ENCODE results near the gene TLE4. TPM values are rescaled to one million over a fixed set of nuclear protein-coding genes. Genes with fewer than 3 reads are reported as not detected.

The TLE4 gene
- total and polyA plus RNA-seq, 10 of the 15 experiments (the other 5 are each of a cell fraction or from before 2014, with no cell fraction given), result 5.3 to 53.3 (median 23.3) TPM

GRCh38 chr9:79623799-79624721, 52.3 kb downstream of the TLE4 start (continued):
- TF ChIP-seq, protein P1, sequence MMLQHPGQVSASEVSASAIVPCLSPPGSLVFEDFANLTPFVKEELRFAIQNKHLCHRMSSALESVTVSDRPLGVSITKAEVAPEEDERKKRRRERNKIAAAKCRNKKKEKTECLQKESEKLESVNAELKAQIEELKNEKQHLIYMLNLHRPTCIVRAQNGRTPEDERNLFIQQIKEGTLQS (IDR thresholded peaks at IDR 0.05; ENCODE audit: borderline replicate concordance, extremely low read depth, low read depth, low read length), result no peak
- TF ChIP-seq CREM (IDR thresholded peaks at IDR 0.05; ENCODE audit: low read depth) (peak; percentile 65; the same call in 1 of the 2 replicates), CREB1 (IDR thresholded peaks at IDR 0.05; ENCODE audit: low read depth) (peak; percentile 82), JUNB (IDR thresholded peaks at IDR 0.05) (peak; percentile 80), IRF5 (IDR thresholded peaks at IDR 0.05; ENCODE audit: borderline replicate concordance) (no peak), ZBTB33 (IDR thresholded peaks at IDR 0.05) (peak; percentile 62; the same call in 1 of the 2 replicates), HDGF (IDR thresholded peaks at IDR 0.05) (peak; percentile 79), E2F8 (IDR thresholded peaks at IDR 0.05; ENCODE audit: low read depth, partially characterized antibody) (no peak), SUZ12 (IDR thresholded peaks at IDR 0.05; ENCODE audit: unreplicated experiment) (no peak), YY1 (IDR thresholded peaks at IDR 0.05; ENCODE audit: low read depth, low read length) (0 out of 2 replicates have a peak, but pooled peaks have one; percentile 33), ZNF592 (IDR thresholded peaks at IDR 0.05) (no peak), E2F4 (IDR thresholded peaks at IDR 0.05; ENCODE audit: low read depth, low read length) (no peak), PAX8 (IDR thresholded peaks at IDR 0.05) (no peak), STAT1 (conservative IDR thresholded peaks at IDR 0.05) (no peak)
- TF ChIP-seq, protein P2, sequence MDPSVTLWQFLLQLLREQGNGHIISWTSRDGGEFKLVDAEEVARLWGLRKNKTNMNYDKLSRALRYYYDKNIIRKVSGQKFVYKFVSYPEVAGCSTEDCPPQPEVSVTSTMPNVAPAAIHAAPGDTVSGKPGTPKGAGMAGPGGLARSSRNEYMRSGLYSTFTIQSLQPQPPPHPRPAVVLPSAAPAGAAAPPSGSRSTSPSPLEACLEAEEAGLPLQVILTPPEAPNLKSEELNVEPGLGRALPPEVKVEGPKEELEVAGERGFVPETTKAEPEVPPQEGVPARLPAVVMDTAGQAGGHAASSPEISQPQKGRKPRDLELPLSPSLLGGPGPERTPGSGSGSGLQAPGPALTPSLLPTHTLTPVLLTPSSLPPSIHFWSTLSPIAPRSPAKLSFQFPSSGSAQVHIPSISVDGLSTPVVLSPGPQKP (IDR thresholded peaks at IDR 0.05; ENCODE audit: low read depth, low read length), result no peak; the same call in 1 of the 2 replicates
